SU-DHL-6 (cell line): Measurements from ENCODE around the gene MKS1.

ENCODE experiments used
- H2AFZ ChIP-seq: fragments of 200-600 bp; sonication (generic); 2 replicates; pipeline ENCODE4 v1.6.1; 2014; ENCODE audit warnings: low read depth, mild to moderate bottlenecking, moderate library complexity, mixed read lengths, antibody characterized with exemption, low read length; ENCODE audit not compliant: severe bottlenecking
- H3F3A ChIP-seq: fragments of 200-600 bp; shearing (Covaris generic); 2 replicates; pipeline ENCODE4 v1.6.0; 2016; ENCODE audit warnings: antibody characterized with exemption, mild to moderate bottlenecking; ENCODE audit not compliant: insufficient read depth
- H3K27ac ChIP-seq: fragments of 200-600 bp; sonication (generic); 2 replicates; pipeline ENCODE4 v1.5.1; 2016; ENCODE audit warnings: low read depth, mild to moderate bottlenecking, low read length, moderate library complexity, mixed read lengths
- H3K27me3 ChIP-seq: fragments of 200-600 bp; sonication (generic), shearing (Covaris generic); 2 replicates; pipeline ENCODE4 v1.6.0; 2014; ENCODE audit warnings: mild to moderate bottlenecking, low read length
- H3K36me3 ChIP-seq: fragments of 200-600 bp; sonication (generic); 2 replicates; pipeline ENCODE4 v1.6.1; 2014; ENCODE audit warnings: mild to moderate bottlenecking, low read length, mixed read lengths
- H3K4me2 ChIP-seq: fragments of 300-600, 200-600 bp; shearing (Covaris generic), sonication (generic); 2 replicates; pipeline ENCODE4 v1.6.0; 2014; ENCODE audit warnings: low read length, low read depth, mild to moderate bottlenecking; ENCODE audit not compliant: poor library complexity, severe bottlenecking
- H3K4me3 ChIP-seq: fragments of 200-600 bp; sonication (generic); 2 replicates; pipeline ENCODE4 v1.5.1; 2014; ENCODE audit warnings: antibody characterized with exemption, low read length, mild to moderate bottlenecking, mixed read lengths; ENCODE audit not compliant: insufficient read depth, poor library complexity, severe bottlenecking
- H3K79me2 ChIP-seq: fragments of 200-600 bp; sonication (generic); 2 replicates; pipeline ENCODE4 v1.6.1; 2014; ENCODE audit warnings: mild to moderate bottlenecking, low read length, moderate library complexity; ENCODE audit not compliant: insufficient read depth
- H3K9ac ChIP-seq: fragments of 200-600 bp; sonication (generic); 2 replicates; pipeline ENCODE4 v1.7.0; 2014; ENCODE audit warnings: mild to moderate bottlenecking, low read length
- H3K9me2 ChIP-seq: fragments of 200-600 bp; sonication (generic); replicated peaks from 2 replicates; pipeline ENCODE4 v1.6.1; 2014; ENCODE audit warnings: low read length; ENCODE audit not compliant: insufficient read depth
- H3K9me3 ChIP-seq: fragments of 200-600 bp; sonication (generic); 2 replicates; pipeline ENCODE4 v1.6.1; 2014; ENCODE audit warnings: low read length, mixed read lengths; ENCODE audit not compliant: insufficient read depth
- H4K20me1 ChIP-seq: fragments of 200-600 bp; sonication (generic); 2 replicates; pipeline ENCODE4 v1.6.1; 2014; ENCODE audit warnings: low read depth, mild to moderate bottlenecking, antibody characterized with exemption, low read length, moderate library complexity, mixed read lengths
- EZH2phosphoT487 ChIP-seq: fragments of 200-600 bp; sonication (generic), shearing (Covaris generic); conservative IDR thresholded peaks from 2 replicates; pipeline ENCODE4 v1.6.1; 2018; ENCODE audit warnings: mild to moderate bottlenecking, antibody characterized with exemption, low read length, moderate library complexity, mixed read lengths
- TF ChIP-seq, protein P1 (sequence below): fragments of 200-600 bp; sonication (generic); IDR thresholded peaks from one replicate; pipeline ENCODE4 v1.5.1; 2017; ENCODE audit warnings: antibody characterized with exemption, mild to moderate bottlenecking, low read length, moderate library complexity; ENCODE audit not compliant: insufficient read depth, poor library complexity, severe bottlenecking

Gene MKS1

DNA sequence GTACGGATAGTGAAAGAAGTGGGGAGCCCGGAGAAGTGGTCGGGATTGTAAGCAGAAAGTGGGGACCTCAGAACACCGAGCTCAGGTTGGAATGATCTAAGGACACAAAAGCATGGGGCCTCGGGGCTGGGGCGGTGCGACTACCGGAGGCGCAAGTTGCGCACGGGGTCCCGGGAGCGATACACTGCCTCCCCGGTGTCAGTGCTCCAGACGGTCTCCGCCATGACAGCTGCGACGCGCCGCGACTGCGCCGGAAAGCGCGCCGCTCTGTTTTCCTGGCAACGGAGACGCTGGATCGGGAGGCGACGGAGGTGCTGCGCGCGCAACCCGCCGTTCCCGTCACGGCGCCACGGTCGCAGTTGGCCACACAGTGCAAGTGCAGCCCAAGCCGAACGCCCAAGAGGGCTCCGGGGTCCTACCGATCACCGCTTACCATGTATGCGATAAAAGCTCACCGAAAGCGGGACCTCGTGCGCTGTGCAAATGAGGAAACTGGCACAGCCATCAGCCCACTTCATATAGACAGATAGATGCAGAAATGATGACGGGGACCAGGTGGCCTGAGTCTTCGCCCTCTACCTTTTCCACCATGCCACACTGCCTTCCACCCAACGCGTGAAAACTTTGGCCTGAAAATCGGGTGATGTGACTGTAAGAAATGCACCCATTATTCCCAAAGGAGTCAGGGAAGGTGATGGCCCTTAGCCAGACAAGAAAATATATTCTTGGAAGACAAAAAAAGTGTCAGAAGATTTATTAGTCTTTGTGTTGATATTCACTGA is at the start of gene MKS1:
MKS1 (minus strand) TSS at position 249 of the 782 bp plus-strand sequence; CDS start at position 224, 25 bp downstream.
- Histone ChIP-seq H3K36me3 (no peaks in the 10 kb centered on the region), H3K9ac (peak within 1 kb of the TSS; percentile 36; the same call in 1 of the 2 replicates), H3K9me2 (no peaks in the 10 kb centered on the region), H3K79me2 (no peaks in the 10 kb centered on the region), H3K9me3 (no peaks in the 10 kb centered on the region), H3K27ac (no peak within 1 kb of the TSS), H3K27me3 (no peaks in the 10 kb centered on the region), H2AFZ (peak within 1 kb of the TSS; percentile 87), H3K4me3 (peak within 1 kb of the TSS; percentile 41), H4K20me1 (no peaks in the 10 kb centered on the region), H3F3A (no peaks in the 10 kb centered on the region), H3K4me2 (peak within 1 kb of the TSS; percentile 59)
- no peak for TF ChIP-seq EZH2phosphoT487
- TF ChIP-seq, protein P1, sequence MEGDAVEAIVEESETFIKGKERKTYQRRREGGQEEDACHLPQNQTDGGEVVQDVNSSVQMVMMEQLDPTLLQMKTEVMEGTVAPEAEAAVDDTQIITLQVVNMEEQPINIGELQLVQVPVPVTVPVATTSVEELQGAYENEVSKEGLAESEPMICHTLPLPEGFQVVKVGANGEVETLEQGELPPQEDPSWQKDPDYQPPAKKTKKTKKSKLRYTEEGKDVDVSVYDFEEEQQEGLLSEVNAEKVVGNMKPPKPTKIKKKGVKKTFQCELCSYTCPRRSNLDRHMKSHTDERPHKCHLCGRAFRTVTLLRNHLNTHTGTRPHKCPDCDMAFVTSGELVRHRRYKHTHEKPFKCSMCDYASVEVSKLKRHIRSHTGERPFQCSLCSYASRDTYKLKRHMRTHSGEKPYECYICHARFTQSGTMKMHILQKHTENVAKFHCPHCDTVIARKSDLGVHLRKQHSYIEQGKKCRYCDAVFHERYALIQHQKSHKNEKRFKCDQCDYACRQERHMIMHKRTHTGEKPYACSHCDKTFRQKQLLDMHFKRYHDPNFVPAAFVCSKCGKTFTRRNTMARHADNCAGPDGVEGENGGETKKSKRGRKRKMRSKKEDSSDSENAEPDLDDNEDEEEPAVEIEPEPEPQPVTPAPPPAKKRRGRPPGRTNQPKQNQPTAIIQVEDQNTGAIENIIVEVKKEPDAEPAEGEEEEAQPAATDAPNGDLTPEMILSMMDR: no peak

DNA sequence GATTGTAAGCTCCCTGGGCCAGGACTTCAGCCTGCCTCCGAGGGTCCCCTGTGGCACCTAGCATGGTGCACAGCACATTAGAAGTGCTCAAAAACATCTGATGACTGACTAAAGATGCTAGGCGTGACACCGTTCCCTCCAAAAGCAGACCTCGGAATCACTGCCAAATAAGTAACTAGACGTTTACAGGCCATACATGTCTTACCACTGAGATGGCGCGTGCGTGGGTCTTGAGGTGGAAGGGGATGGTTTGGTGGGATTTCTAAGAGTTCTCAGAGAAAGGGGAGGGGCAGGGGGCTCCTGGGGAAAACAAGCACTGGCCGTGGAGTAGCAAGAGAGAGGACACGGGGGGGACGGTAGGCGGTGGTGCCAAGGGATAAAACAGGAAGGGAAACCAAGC is 49.3 kb upstream of the MKS1 start:
- TF ChIP-seq, protein P1: no peak
- TF ChIP-seq EZH2phosphoT487: no peak
- H3K79me2 ChIP-seq: no peaks in the 10 kb centered on the region
- no peak overlapping the region for H3K4me3 ChIP-seq
- H3K4me2 ChIP-seq: no peak overlapping the region
- no peak overlapping the region for H2AFZ ChIP-seq
- no peaks in the 10 kb centered on the region for H3K9me3 ChIP-seq
- H3K9ac ChIP-seq: no peak overlapping the region
- no peaks in the 10 kb centered on the region for H3K27me3 ChIP-seq
- no peaks in the 10 kb centered on the region for H3F3A ChIP-seq
- H3K36me3 ChIP-seq: no peaks in the 10 kb centered on the region
- H3K9me2 ChIP-seq: no peaks in the 10 kb centered on the region
- H4K20me1 ChIP-seq: no peaks in the 10 kb centered on the region
- H3K27ac ChIP-seq: no peak overlapping the region

GRCh38 chr17:58267347-58268324 is 48.6 kb upstream of the MKS1 start:
- H3K36me3 ChIP-seq: no peaks in the 10 kb centered on the region
- no peaks in the 10 kb centered on the region for H3F3A ChIP-seq
- H3K27me3 ChIP-seq: no peaks in the 10 kb centered on the region
- TF ChIP-seq EZH2phosphoT487: no peak
- TF ChIP-seq, protein P1: no peak
- H3K27ac ChIP-seq: no peak overlapping the region
- no peaks in the 10 kb centered on the region for H4K20me1 ChIP-seq
- no peak overlapping the region for H3K4me3 ChIP-seq
- no peak overlapping the region for H2AFZ ChIP-seq
- H3K9me2 ChIP-seq: no peaks in the 10 kb centered on the region
- no peak overlapping the region for H3K9ac ChIP-seq
- H3K9me3 ChIP-seq: no peaks in the 10 kb centered on the region
- no peaks in the 10 kb centered on the region for H3K79me2 ChIP-seq
- no peak overlapping the region for H3K4me2 ChIP-seq
